Neuronal stem cell (in vitro differentiated cells): ENCODE data around the gene SULF2.

ENCODE experiments used
- DNase-seq: peaks from one replicate; pipeline ENCODE4 v3.0.0-alpha.2; 2013; ENCODE audit warnings: low spot score
- H2AFZ ChIP-seq: one replicate; pipeline ENCODE4 v1.6.1; 2013; ENCODE audit warnings: mild to moderate bottlenecking, low read length, inconsistent platforms
- H2AK5ac ChIP-seq: 2 replicates; pipeline ENCODE4 v1.6.1; 2013; ENCODE audit warnings: low read depth, mild to moderate bottlenecking, inconsistent platforms, low read length, moderate library complexity, mixed read lengths
- H2BK120ac ChIP-seq: 2 replicates; pipeline ENCODE4 v1.6.1; 2013; ENCODE audit warnings: low read depth, mild to moderate bottlenecking, inconsistent platforms, low read length, moderate library complexity, mixed read lengths
- H2BK12ac ChIP-seq: one replicate; pipeline ENCODE4 v1.6.1; 2013; ENCODE audit warnings: low read length, inconsistent platforms
- H2BK15ac ChIP-seq: 2 replicates; pipeline ENCODE4 v1.6.1; 2013; ENCODE audit warnings: mild to moderate bottlenecking, low read length, inconsistent platforms, mixed read lengths
- H2BK5ac ChIP-seq: one replicate; pipeline ENCODE4 v1.6.1; 2013; ENCODE audit warnings: inconsistent platforms, mild to moderate bottlenecking, low read length, moderate library complexity
- H3K14ac ChIP-seq: one replicate; pipeline ENCODE4 v1.6.1; 2013; ENCODE audit warnings: low read length, inconsistent platforms
- H3K18ac ChIP-seq: 2 replicates; pipeline ENCODE4 v1.6.1; 2013; ENCODE audit warnings: low read length, inconsistent platforms
- H3K23ac ChIP-seq: 2 replicates; pipeline ENCODE4 v1.6.1; 2013; ENCODE audit warnings: low read depth, mild to moderate bottlenecking, mixed read lengths, low read length, inconsistent platforms; ENCODE audit not compliant: poor library complexity
- H3K27ac ChIP-seq: replicated peaks from 3 replicates; pipeline ENCODE4 v1.5.1; 2013; ENCODE audit warnings: low read length, inconsistent platforms
- H3K27me3 ChIP-seq, 3 experiments: 2 replicates each; pipeline ENCODE4 v1.6.1; 2013; ENCODE audit warnings: low read length in 3 of 3, mild to moderate bottlenecking in 2 of 3, inconsistent platforms in 1 of 3, low read depth in 1 of 3, mixed read lengths in 1 of 3, moderate library complexity in 1 of 3; ENCODE audit not compliant: control insufficient read depth in 3 of 3, insufficient read depth in 3 of 3
- H3K36me3 ChIP-seq, 2 donors: replicated peaks in 1 of 2; 2 replicates each; pipeline ENCODE4 v1.6.1; 2013; ENCODE audit warnings: low read length in 2 of 2; ENCODE audit not compliant: control insufficient read depth in 2 of 2, insufficient read depth in 2 of 2
- H3K4ac ChIP-seq: 2 replicates; pipeline ENCODE4 v1.6.1; 2013; ENCODE audit warnings: inconsistent platforms, mild to moderate bottlenecking, low read length, moderate library complexity
- H3K4me1 ChIP-seq, 2 donors: 1 replicate in 1 of 2; 2 replicates in 1 of 2; pipeline ENCODE4 v1.6.1; 2013; ENCODE audit warnings: low read length in 2 of 2, low read depth in 1 of 2; ENCODE audit not compliant: control insufficient read depth in 2 of 2, insufficient read depth in 1 of 2
- H3K4me2 ChIP-seq: one replicate; pipeline ENCODE4 v1.6.1; 2013; ENCODE audit warnings: mild to moderate bottlenecking, low read length, inconsistent platforms; ENCODE audit not compliant: insufficient read depth, poor library complexity, severe bottlenecking
- H3K4me3 ChIP-seq, 2 donors: 2 replicates each; pipeline ENCODE4 v1.5.1; 2013; ENCODE audit warnings: low read length in 2 of 2, mild to moderate bottlenecking in 2 of 2, inconsistent platforms in 1 of 2, moderate library complexity in 1 of 2
- H3K79me1 ChIP-seq: one replicate; pipeline ENCODE4 v1.6.1; 2013; ENCODE audit warnings: low read depth, mild to moderate bottlenecking, inconsistent platforms, low read length, moderate library complexity
- H3K9ac ChIP-seq: one replicate; pipeline ENCODE4 v1.6.1; 2013; ENCODE audit warnings: mild to moderate bottlenecking, low read depth, low read length, inconsistent platforms; ENCODE audit not compliant: poor library complexity
- H3K9me3 ChIP-seq, 2 donors: replicated peaks in 1 of 2; 2 replicates each; pipeline versions ENCODE3 to v1.6.1; 2013; ENCODE audit warnings: low read length in 2 of 2, mild to moderate bottlenecking in 2 of 2, inconsistent platforms in 1 of 2, low read depth in 1 of 2, mixed read lengths in 1 of 2, moderate library complexity in 1 of 2; ENCODE audit not compliant: control insufficient read depth in 2 of 2, insufficient read depth in 1 of 2
- H4K8ac ChIP-seq: one replicate; pipeline ENCODE4 v1.6.1; 2013; ENCODE audit warnings: low read depth, mild to moderate bottlenecking, inconsistent platforms, low read length, moderate library complexity
- H4K91ac ChIP-seq: one replicate; pipeline ENCODE4 v1.6.1; 2013; ENCODE audit warnings: low read length, low read depth, mild to moderate bottlenecking, inconsistent platforms; ENCODE audit not compliant: poor library complexity
- WGBS, 2 donors: extraction: QIAGEN DNeasy Blood & Tissue Kit; methylation state at CpG; one replicate each; pipeline ENCODE4 v1.1.7; 2013; ENCODE audit warnings: missing lambda C conversion rate in 2 of 2, mixed read lengths in 1 of 2; ENCODE audit not compliant: insufficient read length in 2 of 2, insufficient replicate concordance in 1 of 2; ENCODE audit errors: extremely low coverage in 2 of 2; 5-methylcytosine and 5-hydroxymethylcytosine counted together

The SULF2 gene

GRCh38 chr20:47764154-47764733 lies 21.0 kb downstream of the SULF2 start:
- no peak for DNase-seq
- peak overlapping the region; percentile 76 for H2BK15ac ChIP-seq
- H3K79me1 ChIP-seq, result no peaks in the 10 kb centered on the region
- no peak overlapping the region for H3K4me3 ChIP-seq
- H2BK120ac ChIP-seq, result peak overlapping the region; percentile 52
- H3K4me1 ChIP-seq, result peaks cover 12 to 22% of the 10 kb centered on the region in 2 donors
- no peak overlapping the region for H3K23ac ChIP-seq
- H2BK5ac ChIP-seq, result no peak overlapping the region
- no peak overlapping the region for H3K27ac ChIP-seq
- H3K4ac ChIP-seq, result no peak overlapping the region
- H4K91ac ChIP-seq, result no peak overlapping the region
- no peak overlapping the region for H2AK5ac ChIP-seq
- H3K4me2 ChIP-seq, result no peak overlapping the region
- peaks cover 0 to 2% of the 10 kb centered on the region in 2 donors for H3K9me3 ChIP-seq
- no peak overlapping the region for H2AFZ ChIP-seq
- H4K8ac ChIP-seq, result no peak overlapping the region
- no peak overlapping the region for H3K14ac ChIP-seq
- peaks cover 0 to 4% of the 10 kb centered on the region in 2 donors for H3K36me3 ChIP-seq
- no peak overlapping the region for H2BK12ac ChIP-seq
- no peaks in the 10 kb centered on the region for H3K27me3 ChIP-seq
- H3K9ac ChIP-seq, result no peak overlapping the region
- H3K18ac ChIP-seq, result no peak overlapping the region
- no CpG with 5 or more reads among the region's 8 CpGs for WGBS, 2 donors

- Histone ChIP-seq H3K27me3 (no peaks in the 10 kb centered on the region), H3K18ac (peak overlapping the region; percentile 8), H3K79me1 (no peaks in the 10 kb centered on the region)
Measured at GRCh38 chr20:47762699-47763268, 22.5 kb downstream of the SULF2 start.

GRCh38 chr20:47761482-47762047 lies 23.7 kb downstream of the SULF2 start:
- Histone ChIP-seq H2BK5ac (no peak overlapping the region), H3K23ac (no peak overlapping the region), H3K27ac (peak overlapping the region; percentile 12), H2BK120ac (no peak overlapping the region), H3K14ac (no peak overlapping the region), H2AFZ (no peak overlapping the region), H3K36me3 (peaks cover 0 to 7% of the 10 kb centered on the region in 2 donors), H3K18ac (no peak overlapping the region), H4K91ac (no peak overlapping the region), H3K27me3 (no peaks in the 10 kb centered on the region), H2BK15ac (no peak overlapping the region), H3K4me2 (no peak overlapping the region), H2AK5ac (no peak overlapping the region), H3K4me3 (no peak overlapping the region), H3K9me3 (peaks cover 0 to 2% of the 10 kb centered on the region in 2 donors), H3K9ac (no peak overlapping the region), H3K79me1 (no peaks in the 10 kb centered on the region), H3K4ac (no peak overlapping the region), H3K4me1 (peaks cover 25 to 26% of the 10 kb centered on the region in 2 donors), H2BK12ac (no peak overlapping the region), H4K8ac (no peak overlapping the region)
- DNase-seq, result peak; percentile 35
- no CpG with 5 or more reads among the region's 11 CpGs for WGBS, 2 donors

More at GRCh38 chr20:47762699-47763268, 22.5 kb downstream of the SULF2 start:
- peaks cover 16 to 23% of the 10 kb centered on the region in 2 donors for H3K4me1 ChIP-seq
- H3K4ac ChIP-seq, result no peak overlapping the region
- no peak overlapping the region for H2BK120ac ChIP-seq
- H3K14ac ChIP-seq, result no peak overlapping the region
- peaks cover 0 to 4% of the 10 kb centered on the region in 2 donors for H3K36me3 ChIP-seq
- no peak overlapping the region for H4K91ac ChIP-seq
- H2BK5ac ChIP-seq, result no peak overlapping the region
- no peak for DNase-seq
- no peak overlapping the region for H3K4me3 ChIP-seq
- no CpG with 5 or more reads among the region's 13 CpGs for WGBS, 2 donors
- H3K4me2 ChIP-seq, result no peak overlapping the region
- H2BK12ac ChIP-seq, result no peak overlapping the region
- no peak overlapping the region for H2AFZ ChIP-seq
- H4K8ac ChIP-seq, result no peak overlapping the region
- no peak overlapping the region for H3K27ac ChIP-seq
- H3K9ac ChIP-seq, result no peak overlapping the region
- peak overlapping the region; percentile 22 for H2AK5ac ChIP-seq
- H3K23ac ChIP-seq, result no peak overlapping the region
- no peak overlapping the region for H2BK15ac ChIP-seq
- peaks cover 0 to 2% of the 10 kb centered on the region in 2 donors for H3K9me3 ChIP-seq

GRCh38 chr20:47760686-47761481 lies 24.4 kb downstream of the SULF2 start:
- H3K14ac ChIP-seq, result no peak overlapping the region
- no peak overlapping the region for H2BK5ac ChIP-seq
- H2AFZ ChIP-seq, result no peak overlapping the region
- peak overlapping the region; percentile 97 for H2AK5ac ChIP-seq
- peaks cover 0 to 14% of the 10 kb centered on the region in 2 donors for H3K36me3 ChIP-seq
- H2BK15ac ChIP-seq, result no peak overlapping the region
- H3K18ac ChIP-seq, result peak overlapping the region; percentile 77
- H3K79me1 ChIP-seq, result no peaks in the 10 kb centered on the region
- H4K91ac ChIP-seq, result no peak overlapping the region
- no peak for DNase-seq
- no peak overlapping the region for H3K4ac ChIP-seq
- no peak overlapping the region for H3K4me3 ChIP-seq
- H3K4me1 ChIP-seq, result peaks cover 18 to 22% of the 10 kb centered on the region in 2 donors
- H3K27me3 ChIP-seq, result no peaks in the 10 kb centered on the region
- H3K23ac ChIP-seq, result no peak overlapping the region
- no peak overlapping the region for H4K8ac ChIP-seq
- no peak overlapping the region for H2BK120ac ChIP-seq
- no peak overlapping the region for H3K9ac ChIP-seq
- WGBS, 2 donors, result no CpG with 5 or more reads among the region's 14 CpGs
- H3K4me2 ChIP-seq, result no peak overlapping the region
- peaks cover 0 to 2% of the 10 kb centered on the region in 2 donors for H3K9me3 ChIP-seq
- no peak overlapping the region for H2BK12ac ChIP-seq
- H3K27ac ChIP-seq, result no peak overlapping the region
